K562 (cell line): ENCODE results near the gene RBPJ. TPM values are rescaled to one million over a fixed set of nuclear protein-coding genes. Genes with fewer than 3 reads are reported as not detected.

Source experiments
- ATAC-seq: fragments of 200-7000 bp; cut with Tn5 transposase; 3 replicates; pipeline ENCODE4 v1.9.1; 2020; ENCODE audit warnings: moderate library complexity
- BruUV-seq: library from RNA; stranded (reverse); fragments of 400-500 nt; replicated peaks from 2 replicates; lab custom pipeline; 2021; lab: Mats Ljungman, UMichigan
- CTCF ChIA-PET: fragments of 300-600 bp; formaldehyde crosslinking; extraction: SDS; loops from one replicate; lab custom pipeline; 2021; ENCODE audit warnings: low intra/inter-chr PET ratio; lab: Yijun Ruan, JAX
- POLR2A ChIA-PET: fragments of 300-600, 350-650 bp; sonication (Branson Sonifier 250); formaldehyde crosslinking; extraction: SDS; loops from one replicate; lab custom pipeline; 2021; ENCODE audit warnings: antibody characterized with exemption, inconsistent platforms; lab: Yijun Ruan, JAX
- DNase-seq, 4 experiments: peaks; one replicate each; pipeline versions ENCODE4 v3.0.0 to v3.0.0-alpha.2; 2011 to 2018; ENCODE audit warnings: low spot score in 3 of 4, mixed read lengths in 3 of 4; ENCODE audit errors: extremely low read depth in 1 of 4
- FAIRE-seq: peaks from 2 replicates; lab custom pipeline; 2011; peaks lifted over from hg19 to GRCh38; lab: Jason Lieb, UNC
- H2AFZ ChIP-seq: 2 replicates; pipeline ENCODE4 v1.6.0; 2011; ENCODE audit warnings: low read depth, low read length, control low read depth, inconsistent platforms
- H3K27ac ChIP-seq: fragments of 200-600 bp; 3 replicates; pipeline ENCODE4 v1.8.0; 2011; ENCODE audit warnings: low read depth, mild to moderate bottlenecking, control low read depth, inconsistent platforms, low read length, moderate library complexity, mixed read lengths; ENCODE audit errors: extremely low read depth
- H3K27me3 ChIP-seq, 2 experiments: fragments of 300-600 bp in 1 of 2; 2 replicates in 1 of 2; 3 replicates in 1 of 2; pipeline versions ENCODE4 v1.6.0 to v1.8.0; 2011; ENCODE audit warnings: inconsistent platforms in 2 of 2, low read length in 2 of 2, mild to moderate bottlenecking in 1 of 2, mixed read lengths in 1 of 2, moderate library complexity in 1 of 2; ENCODE audit not compliant: control insufficient read depth in 2 of 2, insufficient read depth in 2 of 2
- H3K36me3 ChIP-seq: fragments of 300-600 bp; 3 replicates; pipeline ENCODE4 v1.8.0; 2011; ENCODE audit warnings: mild to moderate bottlenecking, low read length, inconsistent platforms; ENCODE audit not compliant: control insufficient read depth, insufficient read depth
- H3K4me1 ChIP-seq, 2 experiments: fragments of 200-600 bp in 1 of 2; replicated peaks in 1 of 2; 2 replicates in 1 of 2; 3 replicates in 1 of 2; pipeline versions ENCODE4 v1.5.1 to v1.8.0; 2011; ENCODE audit warnings: inconsistent platforms in 2 of 2, low read length in 2 of 2, mild to moderate bottlenecking in 1 of 2, mixed read lengths in 1 of 2, moderate library complexity in 1 of 2; ENCODE audit not compliant: control insufficient read depth in 2 of 2, insufficient read depth in 2 of 2
- H3K4me2 ChIP-seq: 2 replicates; pipeline ENCODE4 v1.6.1; 2011; ENCODE audit warnings: low read length, control low read depth, inconsistent platforms, mixed read lengths; ENCODE audit not compliant: insufficient read depth
- H3K4me3 ChIP-seq: fragments of 200-600 bp; sonication (generic), shearing (Covaris generic); 2 replicates; pipeline ENCODE4 v1.5.1; 2016; ENCODE audit warnings: control low read depth, inconsistent platforms
- H3K79me2 ChIP-seq: fragments of 200-600 bp; 3 replicates; pipeline ENCODE4 v1.8.0; 2011; ENCODE audit warnings: low read length, inconsistent platforms; ENCODE audit not compliant: control insufficient read depth, insufficient read depth
- H3K9ac ChIP-seq, 2 experiments: 2 replicates each; pipeline versions ENCODE4 v1.6.0 to v1.6.1; 2011; ENCODE audit warnings: low read depth in 2 of 2, low read length in 2 of 2, control low read depth in 1 of 2, inconsistent platforms in 1 of 2, mild to moderate bottlenecking in 1 of 2, mixed read lengths in 1 of 2; ENCODE audit not compliant: insufficient read depth in 1 of 2
- H3K9me1 ChIP-seq: one replicate; pipeline ENCODE4 v1.6.0; 2011; ENCODE audit warnings: inconsistent platforms, mild to moderate bottlenecking, low read length, moderate library complexity; ENCODE audit not compliant: control insufficient read depth, insufficient read depth
- H3K9me3 ChIP-seq: replicated peaks from 2 replicates; pipeline ENCODE4 v1.5.1; 2011; ENCODE audit warnings: low read depth, low read length, inconsistent platforms; ENCODE audit not compliant: control insufficient read depth, insufficient read depth
- H4K20me1 ChIP-seq: replicated peaks from 2 replicates; pipeline ENCODE4 v1.6.1; 2011; ENCODE audit warnings: low read length, inconsistent platforms, mixed read lengths; ENCODE audit not compliant: control insufficient read depth, insufficient read depth
- HNRNPK ChIP-seq: fragments of 200-400 bp; formaldehyde crosslinking; IDR thresholded peaks from one replicate; pipeline ENCODE4 v1.6.1; 2018; ENCODE audit warnings: mild to moderate bottlenecking, low read depth, low read length; ENCODE audit not compliant: poor library complexity, severe bottlenecking
- KDM2B ChIP-seq: fragments of 250-450 bp; sonication (Bioruptor Pico); IDR thresholded peaks from 2 replicates; pipeline ENCODE4 v1.8.0; 2021; ENCODE audit warnings: mild to moderate bottlenecking, moderate library complexity
- NR0B1 ChIP-seq: fragments of 450-650 bp; IDR thresholded peaks from one replicate; pipeline ENCODE4 v1.6.1; 2018; ENCODE audit warnings: mild to moderate bottlenecking, moderate library complexity; ENCODE audit not compliant: partially characterized antibody
- PML ChIP-seq: IDR thresholded peaks from 2 replicates; pipeline ENCODE4 v1.6.1; 2012; ENCODE audit warnings: low read length, inconsistent platforms
- ZKSCAN8 ChIP-seq: fragments of 200-800 bp; sonication (Bioruptor generic); IDR thresholded peaks from 2 replicates; pipeline ENCODE4 v1.6.1; 2016; ENCODE audit warnings: missing genetic modification characterization, missing compliant biosample characterization
- ZNF12 ChIP-seq: sonication (generic); formaldehyde crosslinking; IDR thresholded peaks from 2 replicates; pipeline ENCODE4 v1.4.0; 2020; ENCODE audit warnings: mild to moderate bottlenecking, missing genetic modification reagents
- ZNF175 ChIP-seq: fragments of 200-800 bp; sonication (Bioruptor generic); IDR thresholded peaks from 2 replicates; pipeline ENCODE4 v1.6.1; 2016; ENCODE audit warnings: low read depth, mild to moderate bottlenecking, missing genetic modification characterization, missing compliant biosample characterization
- ZNF217 ChIP-seq: sonication (generic); formaldehyde crosslinking; IDR thresholded peaks from 2 replicates; pipeline ENCODE4 v1.8.0; 2022; ENCODE audit warnings: mild to moderate bottlenecking, missing genetic modification reagents
- ZNF395 ChIP-seq: fragments of 200-800 bp; sonication (Bioruptor generic); IDR thresholded peaks from 2 replicates; pipeline ENCODE4 v1.6.1; 2017; ENCODE audit warnings: missing genetic modification characterization, missing compliant biosample characterization
- ZNF444 ChIP-seq: fragments of 250-450 bp; sonication (Bioruptor Pico); IDR thresholded peaks from 2 replicates; pipeline ENCODE4 v1.4.0; 2020; ENCODE audit warnings: mild to moderate bottlenecking, moderate library complexity
- ZNF57 ChIP-seq: fragments of 450-650 bp; formaldehyde crosslinking; IDR thresholded peaks from 2 replicates; pipeline ENCODE4 v1.4.0; 2020; ENCODE audit warnings: mild to moderate bottlenecking, moderate library complexity
- ZNF586 ChIP-seq: fragments of 450-650 bp; formaldehyde crosslinking; conservative IDR thresholded peaks from 2 replicates; pipeline ENCODE4 v1.4.0; 2020; ENCODE audit warnings: mild to moderate bottlenecking, moderate library complexity
- ZNF830 ChIP-seq: fragments of 250-450 bp; sonication (Bioruptor Pico); IDR thresholded peaks from 2 replicates; pipeline ENCODE4 v1.5.0; 2021; ENCODE audit warnings: mild to moderate bottlenecking
- WGBS: fragments of 100-300 bp; shearing (Covaris generic); methylation state at CpG from one replicate; pipeline ENCODE4 v1.1.6; 2016; ENCODE audit warnings: low coverage, mixed read lengths; ENCODE audit not compliant: insufficient coverage; ENCODE audit errors: missing lambda C conversion rate; 5-methylcytosine and 5-hydroxymethylcytosine counted together
- in situ Hi-C: fragments of 300-500 bp; cut with MboI; formaldehyde crosslinking; loops from 4 replicates; pipeline ENCODE4 v1.15.0; 2018; ENCODE audit warnings: inconsistent platforms, mixed read lengths
- intact Hi-C: fragments of 100-400 bp; cut with micrococcal nuclease; formaldehyde crosslinking; loops from 2 replicates; pipeline ENCODE4 v1.14.2; 2022
- polyA plus RNA-seq, 8 experiments: library from polyadenylated mRNA; depleted of rRNA in 4 of 8; stranded (reverse) in 5 of 8; unstranded in 3 of 8; fragments of >200 nt; fragmentation: Nextera tagmentation in 2 of 8; fragmentation: Illumina TruSeq in 1 of 8; extraction: Ambion mirVana in 2 of 8; extraction: Trizol in 1 of 8; gene quantifications; 2 replicates each; pipeline versions ENCODE4 v1.2.1 to v1.2.3, GENCODE V29; 2011 to 2014; ENCODE audit warnings: inconsistent platforms in 1 of 8, missing spikeins in 1 of 8
- total RNA-seq, 7 experiments: library from RNA; depleted of rRNA in 6 of 7; stranded (reverse); fragments of >200 nt in 6 of 7; fragmentation: Illumina TruSeq in 2 of 7; extraction: Trizol in 2 of 7; gene quantifications; 2 replicates each; pipeline versions ENCODE4 v1.2.1 to v1.2.3, GENCODE V29; 2011 to 2021; ENCODE audit warnings: low replicate concordance in 1 of 7
- TF ChIP-seq, protein P1 (sequence below): IDR thresholded peaks from 3 replicates; pipeline ENCODE4 v1.6.1; 2011; ENCODE audit warnings: borderline replicate concordance, mild to moderate bottlenecking, moderate library complexity; ENCODE audit not compliant: insufficient read length; ENCODE audit errors: extremely low read depth
- TF ChIP-seq, protein P2 (sequence below): fragments of 450-650 bp; IDR thresholded peaks from 2 replicates; pipeline ENCODE4 v1.6.1; 2014; ENCODE audit warnings: low read depth, mild to moderate bottlenecking, moderate library complexity, borderline replicate concordance

RBPJ gene
- total and polyA plus RNA-seq, 9 of the 15 experiments (the other 6 are each of a cell fraction or from before 2014, with no cell fraction given), result 17.2 to 49.4 (median 33.8) TPM

- TF ChIP-seq ZNF586 (no peak), ZNF444 (CRISPR knock-in tag) (no peak), ZNF217 (CRISPR knock-in tag) (no peak)
These were observed 106.1 kb downstream of the RBPJ start (continued) for GRCh38 chr4:26426892-26427291.

- ChIA-PET POLR2A (interaction anchor here (0.6 kb wide), 1 partner anchor 133 kb away, joined by 3 read pairs; no protein-coding TSS in a partner anchor), CTCF (no interaction called here)
- H3K79me2 ChIP-seq, result no peaks in the 10 kb centered on the region
- H3K9ac ChIP-seq, result no peak overlapping the region
- H2AFZ ChIP-seq, result no peak overlapping the region
- H3K27ac ChIP-seq, result no peak overlapping the region
- intact Hi-C loops (no loop called here), in situ Hi-C loops (no loop called here)
- peaks cover 32% of the 10 kb centered on the region; the same call in 2 of the 3 replicates for H3K36me3 ChIP-seq
- ATAC-seq (no peak), FAIRE-seq (no peak), DNase-seq (no peak)
- H3K9me3 ChIP-seq, result no peaks in the 10 kb centered on the region
- H3K9me1 ChIP-seq, result no peaks in the 10 kb centered on the region
- no peak overlapping the region for H3K4me3 ChIP-seq
- no peaks in the 10 kb centered on the region for H3K4me1 ChIP-seq
- 95% methylated on average over 4 of the region's 4 CpGs for WGBS
- H3K27me3 ChIP-seq, result no peaks in the 10 kb centered on the region
- no peak overlapping the region for H3K4me2 ChIP-seq
- H4K20me1 ChIP-seq, result no peaks in the 10 kb centered on the region
- no TSS peak for BruUV-seq
- TF ChIP-seq ZNF395 (CRISPR knock-in tag) (no peak), ZNF12 (no peak), ZNF175 (CRISPR knock-in tag) (no peak), KDM2B (no peak), NR0B1 (no peak), ZKSCAN8 (CRISPR knock-in tag) (no peak), HNRNPK (no peak), ZNF830 (no peak), PML (no peak), ZNF57 (no peak)
- TF ChIP-seq, protein P1, sequence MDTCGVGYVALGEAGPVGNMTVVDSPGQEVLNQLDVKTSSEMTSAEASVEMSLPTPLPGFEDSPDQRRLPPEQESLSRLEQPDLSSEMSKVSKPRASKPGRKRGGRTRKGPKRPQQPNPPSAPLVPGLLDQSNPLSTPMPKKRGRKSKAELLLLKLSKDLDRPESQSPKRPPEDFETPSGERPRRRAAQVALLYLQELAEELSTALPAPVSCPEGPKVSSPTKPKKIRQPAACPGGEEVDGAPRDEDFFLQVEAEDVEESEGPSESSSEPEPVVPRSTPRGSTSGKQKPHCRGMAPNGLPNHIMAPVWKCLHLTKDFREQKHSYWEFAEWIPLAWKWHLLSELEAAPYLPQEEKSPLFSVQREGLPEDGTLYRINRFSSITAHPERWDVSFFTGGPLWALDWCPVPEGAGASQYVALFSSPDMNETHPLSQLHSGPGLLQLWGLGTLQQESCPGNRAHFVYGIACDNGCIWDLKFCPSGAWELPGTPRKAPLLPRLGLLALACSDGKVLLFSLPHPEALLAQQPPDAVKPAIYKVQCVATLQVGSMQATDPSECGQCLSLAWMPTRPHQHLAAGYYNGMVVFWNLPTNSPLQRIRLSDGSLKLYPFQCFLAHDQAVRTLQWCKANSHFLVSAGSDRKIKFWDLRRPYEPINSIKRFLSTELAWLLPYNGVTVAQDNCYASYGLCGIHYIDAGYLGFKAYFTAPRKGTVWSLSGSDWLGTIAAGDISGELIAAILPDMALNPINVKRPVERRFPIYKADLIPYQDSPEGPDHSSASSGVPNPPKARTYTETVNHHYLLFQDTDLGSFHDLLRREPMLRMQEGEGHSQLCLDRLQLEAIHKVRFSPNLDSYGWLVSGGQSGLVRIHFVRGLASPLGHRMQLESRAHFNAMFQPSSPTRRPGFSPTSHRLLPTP, result no peak
- TF ChIP-seq, protein P2, sequence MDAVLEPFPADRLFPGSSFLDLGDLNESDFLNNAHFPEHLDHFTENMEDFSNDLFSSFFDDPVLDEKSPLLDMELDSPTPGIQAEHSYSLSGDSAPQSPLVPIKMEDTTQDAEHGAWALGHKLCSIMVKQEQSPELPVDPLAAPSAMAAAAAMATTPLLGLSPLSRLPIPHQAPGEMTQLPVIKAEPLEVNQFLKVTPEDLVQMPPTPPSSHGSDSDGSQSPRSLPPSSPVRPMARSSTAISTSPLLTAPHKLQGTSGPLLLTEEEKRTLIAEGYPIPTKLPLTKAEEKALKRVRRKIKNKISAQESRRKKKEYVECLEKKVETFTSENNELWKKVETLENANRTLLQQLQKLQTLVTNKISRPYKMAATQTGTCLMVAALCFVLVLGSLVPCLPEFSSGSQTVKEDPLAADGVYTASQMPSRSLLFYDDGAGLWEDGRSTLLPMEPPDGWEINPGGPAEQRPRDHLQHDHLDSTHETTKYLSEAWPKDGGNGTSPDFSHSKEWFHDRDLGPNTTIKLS, result no peak
These were observed 109.1 kb downstream of the RBPJ start for GRCh38 chr4:26429910-26430309.
